Neuron (in vitro differentiated cells): ENCODE measurements around the gene TMEM255B.

Experiments
- H2AFZ ChIP-seq: one replicate; pipeline ENCODE4 v1.6.1; 2013; ENCODE audit warnings: low read depth, mild to moderate bottlenecking, inconsistent platforms, low read length, moderate library complexity
- H3K27me3 ChIP-seq: one replicate; pipeline ENCODE4 v1.6.1; 2013; ENCODE audit warnings: low read length; ENCODE audit not compliant: insufficient read depth
- H3K36me3 ChIP-seq: one replicate; pipeline ENCODE4 v1.6.1; 2013; ENCODE audit warnings: low read length; ENCODE audit not compliant: insufficient read depth
- H3K4me1 ChIP-seq: one replicate; pipeline ENCODE4 v1.6.1; 2013; ENCODE audit warnings: low read length; ENCODE audit not compliant: insufficient read depth
- H3K4me3 ChIP-seq: 2 replicates; pipeline ENCODE4 v1.5.1; 2013; ENCODE audit warnings: mild to moderate bottlenecking, low read length, moderate library complexity
- H3K9me3 ChIP-seq: one replicate; pipeline ENCODE4 v1.6.1; 2013; ENCODE audit warnings: low read length

TMEM255B gene

DNA sequence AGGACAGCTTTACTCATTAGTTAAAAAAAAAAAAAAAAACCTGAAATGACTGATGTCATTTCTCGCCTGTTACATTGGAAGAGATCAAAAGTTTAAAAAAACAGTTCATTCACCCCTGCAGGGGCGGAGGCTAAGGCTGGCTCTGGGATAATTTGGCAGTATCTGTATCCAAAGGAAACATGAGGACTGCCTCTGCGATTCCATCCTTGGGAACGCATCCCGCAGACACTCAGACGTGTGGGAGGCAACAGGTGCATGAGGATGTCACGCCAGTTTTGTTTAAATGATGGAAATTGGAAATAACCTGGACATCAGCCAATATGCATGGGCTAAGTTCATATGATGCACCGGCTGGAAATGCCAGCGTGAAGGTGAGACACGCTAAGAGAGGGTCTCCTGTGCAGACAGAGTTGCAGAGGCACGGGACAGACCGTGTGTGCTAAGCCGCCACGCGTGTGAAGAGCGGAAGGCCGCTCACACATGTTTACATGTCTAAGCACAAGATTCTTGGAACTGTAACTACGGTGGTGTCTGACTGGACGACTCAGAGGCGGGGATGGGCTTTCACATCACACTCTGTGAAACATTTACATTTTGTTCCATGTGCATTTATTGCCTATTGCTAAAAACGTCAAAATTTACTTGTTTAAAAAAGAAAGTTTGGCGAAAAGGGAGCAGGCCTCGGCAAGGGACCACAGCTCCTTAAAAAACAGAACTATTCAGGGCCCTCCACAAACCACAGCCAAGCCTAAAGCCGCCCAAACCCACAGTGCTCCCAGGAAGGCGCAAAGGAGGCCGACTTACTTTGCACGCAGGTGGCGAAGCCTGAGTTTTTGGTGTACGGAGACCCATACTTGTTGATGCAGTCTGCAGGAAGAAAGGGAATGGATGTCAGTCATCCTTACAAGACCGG is 87.0 kb downstream of the TMEM255B start:
- Histone ChIP-seq H3K4me3 (no peak overlapping the region), H3K9me3 (no peaks in the 10 kb centered on the region), H2AFZ (no peak overlapping the region), H3K27me3 (no peaks in the 10 kb centered on the region), H3K36me3 (no peaks in the 10 kb centered on the region), H3K4me1 (no peaks in the 10 kb centered on the region)

DNA sequence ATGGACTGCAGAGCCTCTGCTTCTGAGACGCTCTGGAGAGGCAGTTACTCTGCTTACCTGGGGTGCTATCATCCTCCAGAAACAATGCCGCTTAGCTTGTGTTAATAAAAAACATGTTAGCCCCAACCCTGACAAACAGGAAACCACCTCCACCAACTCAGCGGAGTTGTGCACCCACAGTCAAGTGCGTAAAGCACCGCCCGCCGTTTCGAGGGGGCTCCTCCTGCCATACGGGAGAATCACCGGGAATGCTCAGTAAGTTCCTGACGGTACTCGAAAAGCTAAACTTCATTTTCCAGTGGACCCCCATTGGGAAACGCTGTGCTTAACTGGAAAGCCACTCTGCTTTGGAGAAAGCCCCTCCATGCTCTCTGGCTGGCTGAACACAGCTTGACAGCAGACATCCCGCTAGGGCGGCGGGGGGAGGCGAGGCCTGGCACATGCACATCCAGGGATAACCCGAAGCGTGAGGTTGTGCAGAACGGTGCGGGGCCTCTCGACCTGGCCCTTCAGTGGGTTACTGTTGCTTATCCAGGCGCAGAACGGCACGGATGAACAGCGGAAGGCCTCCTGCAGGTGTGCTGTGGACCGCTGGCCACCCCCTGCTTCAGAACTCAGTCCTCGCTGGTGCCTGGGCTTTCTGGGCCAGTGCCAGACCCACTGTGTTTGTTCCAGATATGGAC is 87.8 kb downstream of the TMEM255B start:
- H3K4me1 ChIP-seq: no peaks in the 10 kb centered on the region
- H2AFZ ChIP-seq: no peak overlapping the region
- no peaks in the 10 kb centered on the region for H3K36me3 ChIP-seq
- no peaks in the 10 kb centered on the region for H3K9me3 ChIP-seq
- H3K4me3 ChIP-seq: no peak overlapping the region
- H3K27me3 ChIP-seq: no peaks in the 10 kb centered on the region

DNA sequence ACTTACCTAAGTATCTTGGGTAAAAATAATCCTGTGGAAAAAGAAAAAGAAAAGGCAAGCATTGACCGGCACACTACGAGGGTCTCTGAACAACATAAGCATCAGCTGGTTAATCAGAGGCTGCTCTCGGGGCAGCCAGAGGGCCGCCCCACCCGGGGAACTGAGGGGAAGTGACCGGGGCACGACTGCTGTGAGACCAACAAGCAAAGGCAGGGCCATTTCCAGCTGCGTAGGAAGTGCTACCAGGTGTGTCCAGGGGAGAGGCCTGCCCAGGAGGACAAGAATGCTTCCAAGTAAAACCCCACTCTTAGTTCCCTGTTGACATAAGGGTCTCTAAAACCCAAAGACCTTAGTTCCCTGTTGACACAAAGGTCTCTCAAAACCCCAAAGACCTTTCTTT is 89.0 kb downstream of the TMEM255B start:
- Histone ChIP-seq H3K27me3 (no peaks in the 10 kb centered on the region), H2AFZ (no peak overlapping the region), H3K9me3 (no peaks in the 10 kb centered on the region), H3K36me3 (no peaks in the 10 kb centered on the region), H3K4me1 (peaks cover 3% of the 10 kb centered on the region), H3K4me3 (no peak overlapping the region)

DNA sequence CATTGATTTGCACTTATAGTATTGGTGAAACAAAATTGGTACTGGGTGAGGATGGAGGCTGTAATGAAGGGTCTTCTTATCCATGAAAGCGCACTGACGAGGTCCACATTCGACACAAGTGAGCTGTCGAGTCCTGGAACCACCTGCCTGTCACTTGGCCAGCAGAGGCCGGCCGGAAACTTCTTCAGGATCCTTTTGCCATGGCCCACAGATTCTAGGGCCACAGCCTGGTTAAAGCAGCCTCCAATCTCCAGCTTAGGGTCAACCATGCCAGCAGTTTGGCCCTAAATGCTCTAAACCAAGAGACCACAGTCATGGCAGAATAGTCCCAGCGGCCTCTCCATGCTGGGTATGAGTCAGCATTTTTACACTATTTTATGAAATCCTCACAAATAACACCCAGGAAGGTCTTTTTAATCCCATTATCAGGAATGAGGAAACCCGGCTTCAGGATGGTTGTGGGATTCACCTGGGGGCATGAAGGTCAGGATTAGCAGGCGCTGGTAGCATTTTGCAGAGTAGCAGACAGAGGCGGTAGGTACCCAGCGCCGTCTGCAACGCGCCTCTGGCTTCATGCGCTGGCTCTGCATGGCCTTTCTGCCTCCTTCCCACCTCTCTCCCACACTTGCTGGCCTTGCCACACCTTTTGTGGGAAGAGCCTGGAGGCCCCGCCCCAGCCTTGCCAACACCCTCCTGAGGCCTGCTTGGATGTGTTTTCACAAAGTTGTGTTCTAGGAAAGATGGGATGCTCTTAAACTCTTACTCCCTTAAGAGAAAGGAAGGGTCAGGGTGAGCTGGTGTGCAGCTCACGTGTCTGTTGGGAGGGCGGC is 89.6 kb downstream of the TMEM255B start:
- Histone ChIP-seq H2AFZ (no peak overlapping the region), H3K4me3 (no peak overlapping the region), H3K4me1 (peaks cover 9% of the 10 kb centered on the region), H3K9me3 (no peaks in the 10 kb centered on the region), H3K27me3 (no peaks in the 10 kb centered on the region), H3K36me3 (no peaks in the 10 kb centered on the region)

DNA sequence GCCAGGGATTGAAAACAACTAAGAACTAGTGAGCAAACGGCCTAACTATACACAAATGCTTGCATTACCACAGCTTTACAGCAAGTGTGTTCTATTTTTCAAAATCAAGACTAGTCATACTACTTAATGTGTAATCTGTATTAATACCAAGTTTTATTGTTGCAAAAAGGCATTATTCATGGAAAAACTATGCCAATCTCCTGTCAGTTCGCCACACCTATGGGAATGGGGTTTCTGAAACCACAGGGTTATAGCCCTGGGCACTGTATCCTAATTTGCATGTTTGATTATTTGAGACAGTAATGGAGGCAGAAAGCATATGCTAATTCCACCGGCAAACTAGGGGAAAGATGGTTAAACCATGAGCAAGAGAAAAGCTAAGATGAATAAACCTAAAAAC is 90.5 kb downstream of the TMEM255B start:
- Histone ChIP-seq H3K27me3 (no peaks in the 10 kb centered on the region), H3K9me3 (no peaks in the 10 kb centered on the region), H3K4me3 (no peak overlapping the region), H3K36me3 (no peaks in the 10 kb centered on the region), H2AFZ (no peak overlapping the region), H3K4me1 (peaks cover 18% of the 10 kb centered on the region)

DNA sequence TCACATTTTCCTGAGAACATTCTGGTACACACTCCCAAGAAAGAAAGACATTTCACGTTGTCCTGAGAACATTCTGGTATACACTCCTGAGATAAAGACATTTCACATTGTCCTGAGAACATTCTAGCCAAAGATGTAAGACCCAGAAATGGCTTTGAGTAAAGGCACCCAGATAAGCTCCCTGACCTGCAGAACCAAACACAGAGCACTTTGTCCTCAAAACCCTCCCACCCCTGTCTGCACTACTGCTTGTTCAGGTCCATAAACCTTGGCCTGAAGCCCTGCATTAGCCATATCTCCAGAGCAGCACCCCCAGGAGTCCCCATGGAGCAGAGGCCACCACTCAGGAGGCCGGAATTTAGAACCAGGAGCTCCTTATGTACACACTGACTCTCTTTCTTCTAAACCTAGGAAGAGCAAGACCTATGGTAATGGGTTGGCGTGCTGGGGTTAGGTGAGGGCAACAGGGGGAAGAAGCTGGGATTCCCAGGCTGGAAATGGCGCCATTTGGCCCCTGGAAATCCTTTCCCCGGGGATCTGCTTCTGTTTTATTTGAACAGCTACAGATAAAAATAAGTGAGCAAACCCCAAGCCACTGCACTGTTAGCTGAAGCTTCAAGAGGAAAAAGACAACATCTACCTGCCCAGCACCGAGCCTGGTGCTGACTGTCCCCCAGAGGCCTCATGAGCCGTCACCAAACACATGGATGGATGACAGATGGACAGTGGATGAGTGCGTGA is 91.1 kb downstream of the TMEM255B start:
- Histone ChIP-seq H3K9me3 (no peaks in the 10 kb centered on the region), H3K4me3 (no peak overlapping the region)

DNA sequence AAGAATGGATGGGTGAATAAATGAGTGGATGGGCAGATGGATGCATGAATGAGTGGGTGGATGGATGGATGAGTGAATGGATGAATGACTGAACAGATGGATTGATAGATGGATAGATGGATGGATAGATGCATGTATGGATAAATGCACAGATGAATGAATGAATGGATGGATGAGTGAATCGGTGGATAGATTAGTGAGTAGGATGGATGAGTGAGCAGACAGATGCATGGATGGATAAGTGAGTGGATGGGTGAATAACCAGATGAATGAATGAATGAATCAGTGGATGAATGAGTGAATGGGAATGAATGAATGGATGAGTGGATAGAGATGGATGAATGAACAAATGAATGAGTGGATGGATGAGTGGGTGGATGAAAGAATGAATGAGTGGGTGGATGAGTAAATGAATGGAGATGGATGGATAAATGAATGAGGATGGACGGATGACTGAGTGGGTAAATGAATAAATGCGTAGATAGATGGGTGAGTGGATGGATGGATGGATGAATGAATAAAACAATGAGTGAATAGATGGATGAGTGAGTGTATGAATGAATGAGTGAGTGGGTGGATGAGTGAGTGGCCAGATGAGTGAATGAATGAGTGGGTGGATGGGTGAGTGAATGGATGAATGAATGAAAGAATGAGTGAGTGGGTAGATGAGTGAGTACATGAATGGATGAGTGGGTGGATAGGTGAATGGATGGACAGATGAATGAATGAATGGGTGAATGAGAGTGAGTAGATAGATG is 91.9 kb downstream of the TMEM255B start:
- H3K9me3 ChIP-seq: no peaks in the 10 kb centered on the region
- no peak overlapping the region for H3K4me3 ChIP-seq
- H3K36me3 ChIP-seq: no peaks in the 10 kb centered on the region
- H2AFZ ChIP-seq: no peak overlapping the region
- H3K27me3 ChIP-seq: no peaks in the 10 kb centered on the region
- H3K4me1 ChIP-seq: peaks cover 18% of the 10 kb centered on the region

More for the DNA sequence above, 91.1 kb downstream of the TMEM255B start:
- no peak overlapping the region for H2AFZ ChIP-seq
- no peaks in the 10 kb centered on the region for H3K27me3 ChIP-seq
- H3K36me3 ChIP-seq: no peaks in the 10 kb centered on the region
- peaks cover 18% of the 10 kb centered on the region for H3K4me1 ChIP-seq

DNA sequence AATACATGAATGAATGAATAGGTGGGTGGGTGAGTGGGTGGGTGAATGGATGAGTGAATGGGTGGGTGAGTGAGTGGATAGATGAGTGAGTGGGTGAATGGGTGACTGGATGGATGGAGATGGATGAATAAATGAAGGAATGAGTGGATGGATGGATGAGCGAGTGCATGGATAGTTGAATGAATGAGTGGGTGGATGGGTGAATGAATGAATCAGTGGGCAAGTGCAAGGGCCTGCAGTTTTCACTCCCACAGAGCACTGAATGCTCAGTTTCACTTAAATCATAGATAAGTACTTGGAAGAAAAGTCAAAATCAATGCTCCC is 92.4 kb downstream of the TMEM255B start:
- H2AFZ ChIP-seq: no peak overlapping the region
- peaks cover 18% of the 10 kb centered on the region for H3K4me1 ChIP-seq
- no peak overlapping the region for H3K4me3 ChIP-seq
- H3K9me3 ChIP-seq: no peaks in the 10 kb centered on the region
- no peaks in the 10 kb centered on the region for H3K27me3 ChIP-seq
- no peaks in the 10 kb centered on the region for H3K36me3 ChIP-seq

DNA sequence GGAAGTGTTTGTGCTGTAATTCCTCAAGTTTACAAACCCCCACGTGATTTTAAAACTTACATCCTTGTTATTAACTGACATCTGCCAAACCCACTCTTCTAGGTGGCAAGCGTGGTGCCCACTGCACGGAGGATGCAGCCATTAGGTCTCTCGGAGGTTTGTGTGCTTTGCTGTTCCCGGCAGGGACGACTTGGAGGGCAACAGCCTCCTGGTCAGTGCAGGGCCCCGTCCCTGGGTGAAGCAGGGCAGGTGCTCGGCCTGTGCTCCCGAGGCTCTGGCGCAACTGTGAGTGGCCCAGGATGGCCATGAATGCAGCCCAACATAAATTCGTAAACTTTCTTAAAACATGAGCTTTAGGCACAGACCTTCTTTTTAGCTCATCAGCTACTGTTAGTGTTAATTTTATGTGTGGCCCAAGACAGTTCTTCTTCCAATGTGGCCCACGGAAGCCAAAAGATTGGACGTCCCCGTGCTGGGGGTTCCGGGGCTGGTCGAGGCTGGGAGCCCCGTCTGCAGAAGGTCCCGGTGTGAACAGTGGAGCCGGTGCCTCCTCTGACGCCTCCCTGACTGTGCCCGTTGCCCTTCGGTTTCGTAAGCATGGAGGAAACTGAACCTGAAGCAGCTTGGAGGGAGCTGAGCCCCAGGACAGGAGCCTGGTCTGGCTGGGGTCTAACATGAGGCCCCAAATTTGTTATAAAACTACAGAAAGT is 93.0 kb downstream of the TMEM255B start:
- Histone ChIP-seq H3K4me1 (peaks cover 18% of the 10 kb centered on the region), H2AFZ (no peak overlapping the region), H3K9me3 (no peaks in the 10 kb centered on the region), H3K36me3 (no peaks in the 10 kb centered on the region), H3K4me3 (no peak overlapping the region), H3K27me3 (no peaks in the 10 kb centered on the region)

DNA sequence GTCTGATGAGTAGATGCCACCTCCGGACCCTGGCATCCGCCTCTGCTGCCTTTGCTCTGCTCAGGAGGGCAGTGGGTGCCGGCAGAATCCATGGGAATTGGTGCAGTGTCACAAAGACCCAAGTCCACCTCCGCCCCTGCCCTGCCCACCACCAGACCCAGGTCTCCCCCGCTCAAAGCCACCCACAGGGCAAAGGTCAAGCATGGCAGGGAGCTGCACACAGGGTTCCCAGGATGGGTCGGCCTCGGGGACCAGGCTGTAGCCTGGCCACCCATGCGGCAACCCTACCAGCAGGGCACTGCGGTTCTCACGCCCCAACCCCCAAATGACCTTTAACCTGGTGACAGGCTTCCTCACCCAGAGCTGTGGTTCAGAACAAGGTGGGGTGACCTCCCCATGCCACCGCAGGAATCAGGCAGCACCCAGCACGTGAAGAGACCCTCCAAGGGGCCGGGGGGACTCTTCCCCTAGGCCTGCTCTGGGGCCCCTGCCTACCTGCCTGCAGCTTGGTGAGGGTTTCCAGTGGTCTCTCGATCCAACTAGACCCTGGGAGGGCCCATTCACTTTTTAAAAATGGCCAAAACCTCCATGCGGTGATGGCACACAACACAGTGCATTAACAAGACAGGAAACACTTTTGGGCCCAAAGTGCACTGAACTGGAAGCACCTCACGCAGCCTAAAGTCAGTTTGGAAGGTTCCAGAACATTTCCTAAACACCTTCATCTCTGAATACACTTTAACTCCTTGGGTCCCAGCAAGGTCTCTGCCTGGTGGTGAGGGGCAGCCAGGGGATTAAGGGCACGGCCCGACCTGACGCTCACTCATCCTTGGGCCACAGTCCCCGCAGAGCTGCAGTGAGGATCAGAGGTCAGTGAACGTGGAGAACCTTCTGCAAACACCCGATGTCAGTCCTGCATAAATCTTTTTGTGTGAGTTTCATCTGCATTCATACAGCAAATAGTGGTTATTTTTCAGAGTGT is 93.8 kb downstream of the TMEM255B start:
- Histone ChIP-seq H3K4me1 (peaks cover 18% of the 10 kb centered on the region), H3K4me3 (no peak overlapping the region), H2AFZ (no peak overlapping the region)

More for the DNA sequence above, 93.8 kb downstream of the TMEM255B start:
- Histone ChIP-seq H3K9me3 (no peaks in the 10 kb centered on the region), H3K27me3 (no peaks in the 10 kb centered on the region), H3K36me3 (no peaks in the 10 kb centered on the region)
